Caco-2 (cell line): ENCODE results near the gene AKAP1. TPM values are rescaled to one million over a fixed set of nuclear protein-coding genes. Genes with fewer than 3 reads are reported as not detected.

ENCODE experiments used
- BruUV-seq: library from RNA; stranded (reverse); fragments of 400-500 nt; replicated peaks from 2 replicates; lab custom pipeline; 2021; lab: Mats Ljungman, UMichigan
- CTCF ChIA-PET: fragments of 300-600 bp; sonication (Branson Sonifier 250); formaldehyde crosslinking; loops from one replicate; lab custom pipeline; 2022; ENCODE audit warnings: antibody characterized with exemption; lab: Charles Lee
- POLR2A ChIA-PET: fragments of 300-600 bp; sonication (Branson Sonifier 250); formaldehyde crosslinking; loops from one replicate; lab custom pipeline; 2022; ENCODE audit warnings: antibody characterized with exemption; lab: Charles Lee
- DNase-seq, 2 experiments: peaks; one replicate each; pipeline versions ENCODE4 v3.0.0 to v3.0.0-alpha.2; 2020 to 2022
- H3K27me3 ChIP-seq: replicated peaks from 2 replicates; pipeline ENCODE4 v1.6.0; 2011; ENCODE audit warnings: low read length; ENCODE audit not compliant: control insufficient read depth, insufficient read depth
- H3K36me3 ChIP-seq: 2 replicates; pipeline ENCODE4 v1.5.1; 2011; ENCODE audit warnings: low read length; ENCODE audit not compliant: control insufficient read depth, insufficient read depth
- H3K4me1 ChIP-seq: fragments of 250-450 bp; sonication (Bioruptor Pico); 2 replicates; pipeline ENCODE4 v1.5.1; 2020; ENCODE audit warnings: mild to moderate bottlenecking
- H3K4me3 ChIP-seq: 2 replicates; pipeline ENCODE4 v1.5.1; 2011; ENCODE audit warnings: low read depth, mild to moderate bottlenecking, control low read depth, low read length
- H3K9me3 ChIP-seq: fragments of 250-450 bp; sonication (Bioruptor Pico); 2 replicates; pipeline ENCODE4 v1.5.1; 2020; ENCODE audit warnings: mild to moderate bottlenecking, moderate library complexity
- H3K27ac Mint-ChIP-seq: one replicate; pipeline ENCODE4 v1.8.0; 2022; ENCODE audit warnings: mixed read lengths; ENCODE audit not compliant: unreplicated experiment
- H3K27me3 Mint-ChIP-seq: one replicate; pipeline ENCODE4 v1.8.0; 2022; ENCODE audit warnings: mixed read lengths; ENCODE audit not compliant: insufficient read depth, unreplicated experiment
- H3K36me3 Mint-ChIP-seq: one replicate; pipeline ENCODE4 v1.8.0; 2022; ENCODE audit warnings: mild to moderate bottlenecking, mixed read lengths; ENCODE audit not compliant: insufficient read depth, unreplicated experiment
- H3K4me1 Mint-ChIP-seq: one replicate; pipeline ENCODE4 v1.8.0; 2022; ENCODE audit warnings: low read depth, mixed read lengths; ENCODE audit not compliant: unreplicated experiment
- H3K4me3 Mint-ChIP-seq: one replicate; pipeline ENCODE4 v1.8.0; 2022; ENCODE audit warnings: mild to moderate bottlenecking, moderate library complexity, mixed read lengths; ENCODE audit not compliant: unreplicated experiment
- H3K9me3 Mint-ChIP-seq: one replicate; pipeline ENCODE4 v1.8.0; 2022; ENCODE audit warnings: mixed read lengths; ENCODE audit not compliant: unreplicated experiment
- intact Hi-C: fragments of 100-400 bp; cut with micrococcal nuclease; formaldehyde crosslinking; loops from one replicate; pipeline ENCODE4 v1.10.0; 2022; ENCODE audit not compliant: unreplicated experiment
- total RNA-seq: library from RNA; stranded (reverse); gene quantifications from 2 replicates; pipeline ENCODE4 v1.2.3, GENCODE V29; 2022
- TF ChIP-seq, protein P1 (sequence below), 2 experiments: fragments of 200-600 bp in 1 of 2; IDR thresholded peaks; 1 replicate in 1 of 2; 2 replicates in 1 of 2; pipeline versions ENCODE4 v1.5.1 to v1.8.0; 2011 to 2022; ENCODE audit warnings: antibody characterized with exemption in 1 of 2, control low read depth in 1 of 2, inconsistent platforms in 1 of 2, low read depth in 1 of 2, low read length in 1 of 2, mild to moderate bottlenecking in 1 of 2, moderate library complexity in 1 of 2; ENCODE audit not compliant: insufficient read depth in 1 of 2, severe bottlenecking in 1 of 2, unreplicated experiment in 1 of 2

Gene AKAP1
- total RNA-seq, 1 experiment from 2014 or later, result 87.1 TPM

GRCh38 chr17:57146273-57146672 lies 61.2 kb downstream of the AKAP1 start:
- H3K36me3 Mint-ChIP-seq, result no peaks in the 10 kb centered on the region
- intact Hi-C loops, result no loop called here
- POLR2A ChIA-PET, result no interaction called here

GRCh38 chr17:57151798-57152197 lies 66.8 kb downstream of the AKAP1 start:
- CTCF ChIA-PET, result no interaction called here
- TF ChIP-seq, protein P1, sequence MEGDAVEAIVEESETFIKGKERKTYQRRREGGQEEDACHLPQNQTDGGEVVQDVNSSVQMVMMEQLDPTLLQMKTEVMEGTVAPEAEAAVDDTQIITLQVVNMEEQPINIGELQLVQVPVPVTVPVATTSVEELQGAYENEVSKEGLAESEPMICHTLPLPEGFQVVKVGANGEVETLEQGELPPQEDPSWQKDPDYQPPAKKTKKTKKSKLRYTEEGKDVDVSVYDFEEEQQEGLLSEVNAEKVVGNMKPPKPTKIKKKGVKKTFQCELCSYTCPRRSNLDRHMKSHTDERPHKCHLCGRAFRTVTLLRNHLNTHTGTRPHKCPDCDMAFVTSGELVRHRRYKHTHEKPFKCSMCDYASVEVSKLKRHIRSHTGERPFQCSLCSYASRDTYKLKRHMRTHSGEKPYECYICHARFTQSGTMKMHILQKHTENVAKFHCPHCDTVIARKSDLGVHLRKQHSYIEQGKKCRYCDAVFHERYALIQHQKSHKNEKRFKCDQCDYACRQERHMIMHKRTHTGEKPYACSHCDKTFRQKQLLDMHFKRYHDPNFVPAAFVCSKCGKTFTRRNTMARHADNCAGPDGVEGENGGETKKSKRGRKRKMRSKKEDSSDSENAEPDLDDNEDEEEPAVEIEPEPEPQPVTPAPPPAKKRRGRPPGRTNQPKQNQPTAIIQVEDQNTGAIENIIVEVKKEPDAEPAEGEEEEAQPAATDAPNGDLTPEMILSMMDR (IDR thresholded peaks at IDR 0.05; ENCODE audit: insufficient read depth in 1 of 2, low read depth in 1 of 2, low read length in 1 of 2, severe bottlenecking in 1 of 2, unreplicated experiment in 1 of 2), result no peak
- Histone ChIP-seq H3K4me1 (no peaks in the 10 kb centered on the region), H3K9me3 (peaks cover 17% of the 10 kb centered on the region; the same call in 1 of the 2 replicates), H3K36me3 (no peaks in the 10 kb centered on the region), H3K27me3 (no peaks in the 10 kb centered on the region), H3K4me3 (no peak overlapping the region)
- POLR2A ChIA-PET, result no interaction called here
- DNase-seq, result no peak
- no peaks in the 10 kb centered on the region for H3K36me3 Mint-ChIP-seq
- BruUV-seq, result no TSS peak
- peaks cover 9% of the 10 kb centered on the region for H3K27me3 Mint-ChIP-seq
- H3K9me3 Mint-ChIP-seq, result peaks cover 11% of the 10 kb centered on the region
- intact Hi-C loops, result no loop called here
- no peak overlapping the region for H3K4me3 Mint-ChIP-seq
- H3K4me1 Mint-ChIP-seq, result no peaks in the 10 kb centered on the region
- H3K27ac Mint-ChIP-seq, result no peak overlapping the region

More at GRCh38 chr17:57146273-57146672, 61.2 kb downstream of the AKAP1 start:
- H3K36me3 ChIP-seq, result no peaks in the 10 kb centered on the region
- H3K4me1 ChIP-seq, result 0 out of 2 replicates have a peak, but pooled peaks cover 2% of the 10 kb centered on the region
- H3K9me3 Mint-ChIP-seq, result peaks cover 11% of the 10 kb centered on the region
- H3K4me3 ChIP-seq, result no peak overlapping the region
- no peaks in the 10 kb centered on the region for H3K27me3 ChIP-seq
- H3K27ac Mint-ChIP-seq, result no peak overlapping the region
- CTCF ChIA-PET, result interaction anchor here (0.7 kb wide), 1 partner anchor 601 kb away, joined by 6 read pairs; no protein-coding TSS in a partner anchor
- no peaks in the 10 kb centered on the region for H3K4me1 Mint-ChIP-seq
- H3K27me3 Mint-ChIP-seq, result peaks cover 3% of the 10 kb centered on the region
- BruUV-seq, result no TSS peak
- TF ChIP-seq, protein P1 (IDR thresholded peaks at IDR 0.05; ENCODE audit: insufficient read depth in 1 of 2, low read depth in 1 of 2, low read length in 1 of 2, severe bottlenecking in 1 of 2, unreplicated experiment in 1 of 2), result no peak
- H3K9me3 ChIP-seq, result peaks cover 8% of the 10 kb centered on the region; the same call in 1 of the 2 replicates
- DNase-seq, result no peak
- H3K4me3 Mint-ChIP-seq, result no peak overlapping the region

DNA sequence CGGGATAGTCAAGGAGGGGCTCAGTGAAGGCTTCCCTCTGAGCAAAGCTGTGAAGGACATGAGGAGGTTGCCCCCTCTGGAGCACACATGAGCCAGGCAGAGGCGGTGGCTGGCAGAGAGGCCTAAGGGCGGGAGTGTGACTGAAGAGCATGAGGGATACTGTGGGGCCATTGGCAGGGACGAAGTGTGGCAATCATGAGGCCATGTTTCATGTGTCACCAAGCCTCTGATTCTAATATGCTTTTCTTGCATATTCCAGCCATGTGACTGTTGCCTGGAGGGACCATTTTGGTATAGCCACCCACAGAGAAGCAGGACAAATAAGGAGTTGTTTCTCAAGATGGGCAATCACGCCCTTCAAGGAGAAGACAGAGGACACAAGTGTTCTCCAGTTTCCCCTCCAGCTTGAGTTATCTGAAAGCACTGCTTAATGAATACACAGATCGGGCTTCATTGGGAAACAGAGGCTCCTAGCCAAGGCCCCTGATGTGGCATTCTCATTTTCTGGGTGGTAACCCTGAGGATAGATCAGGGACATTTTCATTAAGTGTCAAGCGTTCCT lies 68.0 kb downstream of the AKAP1 start:
- no peak overlapping the region for H3K27ac Mint-ChIP-seq
- H3K4me3 Mint-ChIP-seq, result no peak overlapping the region
- no peaks in the 10 kb centered on the region for H3K36me3 ChIP-seq
- intact Hi-C loops, result no loop called here
- ChIA-PET CTCF (interaction anchor here (0.6 kb wide), 1 partner anchor 587 kb away, joined by 3 read pairs; no protein-coding TSS in a partner anchor), POLR2A (interaction anchor here (0.5 kb wide), 1 partner anchor 18 kb away, joined by 3 read pairs; no protein-coding TSS in a partner anchor)
- H3K27me3 ChIP-seq, result no peaks in the 10 kb centered on the region
- no peak overlapping the region for H3K4me3 ChIP-seq
- H3K4me1 ChIP-seq, result no peaks in the 10 kb centered on the region
- DNase-seq, result no peak
- TF ChIP-seq, protein P1 (IDR thresholded peaks at IDR 0.05; ENCODE audit: insufficient read depth in 1 of 2, low read depth in 1 of 2, low read length in 1 of 2, severe bottlenecking in 1 of 2, unreplicated experiment in 1 of 2), result no peak
- BruUV-seq, result no TSS peak
- peaks cover 11% of the 10 kb centered on the region for H3K9me3 Mint-ChIP-seq
- peaks cover 9% of the 10 kb centered on the region for H3K27me3 Mint-ChIP-seq
- H3K4me1 Mint-ChIP-seq, result no peaks in the 10 kb centered on the region
- H3K9me3 ChIP-seq, result peaks cover 17% of the 10 kb centered on the region; the same call in 1 of the 2 replicates
- no peaks in the 10 kb centered on the region for H3K36me3 Mint-ChIP-seq
